ENCODE data around the gene IL18R1. TPM values are rescaled to one million over a fixed set of nuclear protein-coding genes. Genes with fewer than 3 reads are reported as not detected.

IL18R1 gene
- total RNA-seq, 1 experiment from 2014 or later = 1.5 TPM

DNA sequence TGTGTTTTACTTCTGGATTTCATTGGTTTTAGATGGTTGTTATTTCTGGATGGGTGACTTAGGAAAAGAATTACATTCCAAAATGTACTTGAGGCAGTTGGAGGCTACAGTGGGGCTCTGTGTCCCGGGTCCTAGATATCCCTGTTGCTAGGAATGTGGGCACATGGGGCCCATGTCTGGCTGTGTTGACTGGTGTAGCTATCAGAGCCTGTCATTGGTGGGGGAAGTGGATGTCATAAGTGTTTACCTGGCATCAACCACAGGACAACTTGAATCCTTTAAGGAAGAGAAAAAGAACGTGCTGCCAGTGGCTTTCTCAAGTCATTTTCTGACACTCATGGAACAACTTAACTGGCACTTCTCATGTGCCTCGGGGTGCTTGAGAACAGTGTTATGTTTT is 30.4 kb downstream of the IL18R1 start:
- TF ChIP-seq CTCF (IDR thresholded peaks at IDR 0.05; ENCODE audit: unreplicated experiment) = no peak
- no peaks in the 10 kb centered on the region for H3K4me1 Mint-ChIP-seq (ENCODE audit: low read depth, unreplicated experiment)
- BruUV-seq (replicated peaks) = no TSS peak

GRCh38 chr2:102386867-102387541 is 31.4 kb downstream of the IL18R1 start:
- no peak overlapping the region for H3K4me3 Mint-ChIP-seq (ENCODE audit: low read depth, unreplicated experiment)
- BruUV-seq (replicated peaks) = no TSS peak

More for the DNA sequence above, 30.4 kb downstream of the IL18R1 start:
- Mint-ChIP-seq H3K36me3 (ENCODE audit: insufficient read depth, unreplicated experiment) (no peaks in the 10 kb centered on the region), H3K27me3 (ENCODE audit: unreplicated experiment) (peaks cover 16% of the 10 kb centered on the region), H3K9me3 (ENCODE audit: low read depth, unreplicated experiment) (peaks cover 6% of the 10 kb centered on the region), H3K27ac (ENCODE audit: unreplicated experiment) (no peak overlapping the region), H3K4me3 (ENCODE audit: low read depth, unreplicated experiment) (no peak overlapping the region)
- intact Hi-C loops (cut with micrococcal nuclease; ENCODE audit: unreplicated experiment) = no loop called here
- no peak for DNase-seq
- CTCF ChIA-PET = no interaction called here

GRCh38 chr2:102387763-102388546 is 32.4 kb downstream of the IL18R1 start:
- Mint-ChIP-seq H3K27me3 (ENCODE audit: unreplicated experiment) (peaks cover 16% of the 10 kb centered on the region), H3K4me3 (ENCODE audit: low read depth, unreplicated experiment) (no peak overlapping the region), H3K27ac (ENCODE audit: unreplicated experiment) (no peak overlapping the region), H3K9me3 (ENCODE audit: low read depth, unreplicated experiment) (peaks cover 6% of the 10 kb centered on the region), H3K36me3 (ENCODE audit: insufficient read depth, unreplicated experiment) (no peaks in the 10 kb centered on the region), H3K4me1 (ENCODE audit: low read depth, unreplicated experiment) (no peaks in the 10 kb centered on the region)
- CTCF ChIA-PET = no interaction called here
- no peak for TF ChIP-seq CTCF (IDR thresholded peaks at IDR 0.05; ENCODE audit: unreplicated experiment)
- DNase-seq = no peak
- no TSS peak for BruUV-seq (replicated peaks)
- intact Hi-C loops (cut with micrococcal nuclease; ENCODE audit: unreplicated experiment) = no loop called here

More at GRCh38 chr2:102386867-102387541, 31.4 kb downstream of the IL18R1 start:
- Mint-ChIP-seq H3K9me3 (ENCODE audit: low read depth, unreplicated experiment) (peaks cover 6% of the 10 kb centered on the region), H3K36me3 (ENCODE audit: insufficient read depth, unreplicated experiment) (no peaks in the 10 kb centered on the region), H3K27me3 (ENCODE audit: unreplicated experiment) (peaks cover 16% of the 10 kb centered on the region), H3K4me1 (ENCODE audit: low read depth, unreplicated experiment) (no peaks in the 10 kb centered on the region), H3K27ac (ENCODE audit: unreplicated experiment) (no peak overlapping the region)
- CTCF ChIA-PET = no interaction called here
- no peak for DNase-seq
- intact Hi-C loops (cut with micrococcal nuclease; ENCODE audit: unreplicated experiment) = no loop called here
- TF ChIP-seq CTCF (IDR thresholded peaks at IDR 0.05; ENCODE audit: unreplicated experiment) = no peak

- Mint-ChIP-seq H3K36me3 (ENCODE audit: insufficient read depth, unreplicated experiment) (no peaks in the 10 kb centered on the region), H3K9me3 (ENCODE audit: low read depth, unreplicated experiment) (no peaks in the 10 kb centered on the region), H3K4me3 (ENCODE audit: low read depth, unreplicated experiment) (no peak overlapping the region), H3K27me3 (ENCODE audit: unreplicated experiment) (peaks cover 29% of the 10 kb centered on the region), H3K27ac (ENCODE audit: unreplicated experiment) (no peak overlapping the region), H3K4me1 (ENCODE audit: low read depth, unreplicated experiment) (no peaks in the 10 kb centered on the region)
- intact Hi-C loops (cut with micrococcal nuclease; ENCODE audit: unreplicated experiment) = no loop called here
- TF ChIP-seq CTCF (IDR thresholded peaks at IDR 0.05; ENCODE audit: unreplicated experiment) = no peak
- CTCF ChIA-PET = no interaction called here
- DNase-seq = no peak
- no TSS peak for BruUV-seq (replicated peaks)
These were observed 36.0 kb downstream of the IL18R1 start for GRCh38 chr2:102391565-102391964.

All from Calu3 (cell line).